SKM-1 (cell line): ENCODE results near the gene MTNR1A.

Source experiments
- DNase-seq: peaks from one replicate; lab custom pipeline; 2025; ENCODE audit not compliant: unreplicated experiment; lab: John Stamatoyannopoulos, UW

The MTNR1A gene

DNA sequence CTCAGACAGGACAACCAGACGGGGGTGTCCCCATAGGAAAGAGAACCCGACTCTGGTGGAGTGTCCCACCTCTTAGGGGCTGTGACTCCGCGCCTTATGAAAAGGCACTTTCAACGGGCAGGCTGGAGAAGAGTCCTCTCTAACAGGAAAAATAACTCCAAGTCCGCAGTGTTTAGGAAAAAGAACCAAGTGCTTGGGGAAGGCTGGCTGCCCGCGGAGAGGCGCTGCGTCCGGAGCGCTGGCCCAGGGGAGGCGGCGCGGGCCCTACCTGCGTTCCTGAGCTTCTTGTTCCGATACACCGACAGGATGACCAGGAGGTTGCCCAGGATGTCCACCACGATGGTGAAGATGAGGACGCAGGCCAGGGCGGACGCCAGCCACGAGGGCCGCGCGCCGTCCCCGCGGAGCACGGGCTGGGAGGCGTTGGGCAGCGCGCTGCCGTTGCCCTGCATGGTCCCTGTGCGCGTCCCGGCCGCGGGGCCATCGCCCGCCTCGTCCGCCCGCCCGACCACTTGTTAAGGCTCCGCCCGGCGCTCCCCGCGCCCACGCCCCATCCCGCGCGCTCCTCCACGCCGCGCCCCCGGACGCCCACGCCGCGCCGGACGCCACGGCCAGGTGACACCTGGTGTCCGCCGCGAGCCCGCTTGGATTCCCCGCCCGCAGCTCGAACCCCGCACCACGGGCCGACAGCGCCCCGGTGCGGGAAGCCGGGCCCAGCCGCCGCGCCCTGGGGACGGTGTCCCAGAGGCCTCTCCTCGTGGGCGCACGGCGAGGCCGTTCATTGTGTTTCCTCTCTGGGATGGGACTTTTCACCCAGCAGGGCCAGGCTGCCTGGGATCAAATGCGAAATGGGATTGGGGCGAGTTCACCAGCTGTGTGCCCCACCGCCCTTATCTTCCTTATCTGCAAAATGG lies at the start of gene MTNR1A:
MTNR1A (minus strand) TSS at position 654 of the 914 bp plus-strand sequence; CDS start at position 452, 202 bp downstream.
- DNase-seq = no peak

DNA sequence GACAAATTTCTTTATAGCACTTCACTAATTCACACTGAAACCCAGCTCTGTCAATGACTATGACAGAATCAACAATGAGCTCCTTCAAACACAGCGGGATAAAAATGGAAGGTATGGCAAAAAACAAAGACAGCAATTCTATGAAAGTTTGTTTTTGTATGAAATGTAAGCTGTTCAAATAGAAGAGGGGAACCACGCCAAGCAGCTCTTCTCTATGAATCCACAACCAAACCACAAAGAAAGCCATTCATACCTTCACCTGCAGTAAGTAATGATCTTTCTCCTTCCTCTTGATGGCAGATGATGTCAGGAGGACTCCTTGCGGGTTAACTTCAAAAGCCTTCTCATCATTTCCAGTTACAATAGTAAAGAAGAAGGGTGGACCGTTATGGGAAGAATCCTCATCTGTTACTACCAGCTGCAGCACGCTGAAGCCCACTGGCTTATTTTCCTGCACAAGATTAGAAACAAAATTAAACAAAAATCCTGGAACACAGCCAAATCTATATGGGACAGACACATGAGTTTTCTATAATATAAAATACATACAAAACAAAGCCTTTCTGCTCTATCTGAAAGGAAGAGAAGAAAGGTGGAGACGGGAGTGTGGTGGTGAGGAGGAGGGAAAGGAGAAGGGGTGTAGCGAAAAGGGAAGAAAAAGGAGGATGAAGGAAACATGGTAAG lies 48.9 kb upstream of the MTNR1A start:
- DNase-seq = no peak

DNA sequence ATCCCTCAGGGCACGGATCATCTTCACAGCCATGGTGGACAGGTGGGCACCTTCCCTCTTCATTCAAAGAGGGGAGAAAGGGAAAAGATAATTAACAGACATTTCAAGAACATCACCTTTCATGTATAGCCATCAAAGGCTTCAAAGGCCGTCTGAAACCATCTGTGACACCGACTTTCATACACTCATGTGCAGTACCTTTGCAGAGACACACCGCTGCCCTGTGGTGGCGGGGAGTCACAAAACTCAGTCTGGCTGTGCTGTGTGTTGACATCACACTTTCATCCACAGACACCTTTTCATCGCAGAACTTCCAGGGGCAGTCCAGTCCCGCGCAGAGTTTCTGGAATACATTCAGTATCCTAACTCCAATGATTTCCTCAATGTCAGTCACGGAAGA lies 47.6 kb upstream of the MTNR1A start:
- DNase-seq = no peak

DNA sequence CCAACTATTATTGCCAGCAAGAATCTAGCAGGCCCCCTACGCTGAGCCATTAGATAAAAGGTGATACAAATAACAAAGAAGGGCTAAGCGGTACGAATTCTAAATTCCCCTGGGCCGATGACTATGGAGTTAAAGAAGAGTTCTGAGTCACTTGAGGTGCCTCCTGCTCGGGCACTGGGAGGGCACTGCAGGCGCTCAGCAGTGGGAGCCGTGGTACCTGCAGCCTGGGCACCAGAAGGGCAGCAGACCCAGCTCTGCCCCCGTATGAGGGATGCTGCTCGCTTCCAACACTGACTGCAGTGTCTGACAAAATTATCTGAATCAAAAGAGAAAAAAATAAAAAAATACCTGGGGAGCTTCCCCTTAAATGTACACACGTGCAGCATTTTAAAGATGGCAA lies 44.1 kb upstream of the MTNR1A start:
- no peak for DNase-seq

DNA sequence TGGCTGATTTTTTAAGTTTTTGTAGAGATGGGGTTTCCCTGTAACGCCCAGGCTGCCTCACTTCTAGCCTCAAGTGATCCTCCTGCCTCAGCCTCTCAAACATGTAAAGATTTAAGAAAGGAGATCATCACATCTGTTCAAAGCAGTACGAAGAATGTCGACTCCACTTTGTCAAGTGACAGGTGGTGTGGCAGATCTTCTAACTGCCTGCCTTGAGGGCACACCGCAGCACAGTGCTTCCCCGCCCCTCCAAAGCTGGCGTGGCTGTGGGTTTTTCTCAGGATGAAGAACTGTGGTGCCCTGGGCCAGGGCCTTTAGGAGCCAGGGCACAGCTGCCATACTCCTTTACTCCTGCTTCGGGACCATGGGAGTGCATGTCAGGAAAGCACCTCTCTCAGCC lies 43.3 kb upstream of the MTNR1A start:
- no peak for DNase-seq

DNA sequence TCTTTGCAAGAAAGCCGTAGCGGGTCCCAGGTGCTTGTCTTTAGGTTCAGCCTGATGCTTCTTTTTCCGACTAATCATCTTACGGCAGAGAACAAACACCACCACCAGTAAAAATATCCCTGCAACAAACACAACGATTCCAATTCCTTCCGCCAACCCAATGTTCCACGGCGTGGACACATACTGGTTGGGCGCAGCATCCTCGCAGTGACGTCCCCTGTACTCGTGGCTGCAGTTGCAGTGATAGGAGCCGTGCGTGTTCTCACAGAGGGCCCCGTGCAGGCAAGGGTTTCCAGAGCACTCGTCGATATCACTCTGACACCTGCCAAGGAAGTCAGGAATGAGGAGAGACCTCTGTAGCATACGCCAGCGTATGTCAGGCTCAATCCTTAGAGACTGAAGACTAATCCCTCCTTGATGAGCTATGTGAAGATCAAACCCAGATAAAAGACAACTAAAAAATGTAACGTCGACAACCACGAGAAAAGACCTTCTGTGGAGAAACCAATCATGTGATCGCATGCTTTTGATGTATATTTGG lies 41.6 kb upstream of the MTNR1A start:
- no peak for DNase-seq

DNA sequence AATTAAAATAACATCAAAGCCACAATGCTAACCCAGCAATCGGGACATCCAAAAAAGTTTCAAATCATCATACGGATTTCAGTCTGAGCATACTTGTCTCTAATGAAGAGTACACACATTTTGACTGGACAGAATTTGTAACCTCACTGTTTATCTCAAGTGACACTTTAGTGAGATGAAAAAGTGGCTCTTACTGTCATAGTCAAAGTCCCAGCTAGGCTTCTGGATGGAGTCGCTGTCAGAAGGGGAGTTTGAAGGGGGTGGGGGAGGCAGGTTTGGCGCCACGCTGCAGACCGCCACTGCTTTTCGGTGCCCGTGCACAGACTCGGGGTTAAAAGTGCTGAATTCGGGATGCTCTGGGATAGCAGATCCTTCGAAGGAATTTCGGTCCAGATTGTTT lies 41.0 kb upstream of the MTNR1A start:
- DNase-seq = no peak

DNA sequence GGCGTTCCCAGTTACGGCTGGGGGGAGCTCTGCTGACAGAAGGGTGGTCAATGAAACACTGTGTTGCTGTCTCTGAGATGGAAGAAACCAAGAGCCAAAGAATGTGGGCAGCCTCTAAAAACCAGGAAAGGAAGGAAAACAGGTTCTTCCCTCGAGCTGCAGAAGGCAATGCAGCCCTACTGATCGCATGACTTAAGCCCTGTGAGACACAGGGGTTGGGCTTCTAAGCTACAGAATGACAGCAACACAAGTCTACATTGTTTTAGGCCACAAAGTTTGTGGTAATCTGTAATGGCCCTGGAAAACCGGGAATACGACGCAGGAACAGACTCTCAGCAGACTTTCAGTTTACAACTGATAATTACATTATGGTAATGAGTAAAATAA lies 38.2 kb upstream of the MTNR1A start:
- no peak for DNase-seq

DNA sequence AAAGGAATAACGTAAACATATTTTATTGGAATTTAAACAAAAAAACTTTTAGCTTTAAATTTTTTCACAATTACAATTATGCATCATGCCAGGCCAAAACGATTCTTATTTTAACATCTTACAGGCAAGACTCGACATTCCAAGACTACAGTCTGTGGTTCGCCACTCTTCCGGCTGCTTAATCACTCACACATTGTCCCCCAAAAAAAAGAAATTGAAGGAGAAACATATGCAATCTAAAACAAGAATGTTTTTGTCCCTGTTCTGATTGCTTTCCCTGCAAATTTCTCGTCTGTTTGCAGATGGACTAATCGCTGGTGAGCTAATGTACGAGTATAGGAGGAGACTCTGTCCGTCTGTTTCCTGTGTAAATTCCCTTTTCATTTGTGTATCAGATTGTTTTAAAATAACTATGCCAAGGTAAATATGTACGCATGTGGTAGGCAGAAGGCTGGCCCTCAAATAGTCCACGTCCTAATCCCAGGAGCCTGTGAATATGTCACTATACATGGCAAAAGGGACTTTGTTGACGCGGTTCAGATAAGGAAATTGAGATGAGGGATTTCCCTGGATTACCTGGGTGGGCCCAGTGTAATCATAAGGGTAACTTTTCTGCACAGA lies 37.7 kb upstream of the MTNR1A start:
- DNase-seq = no peak

DNA sequence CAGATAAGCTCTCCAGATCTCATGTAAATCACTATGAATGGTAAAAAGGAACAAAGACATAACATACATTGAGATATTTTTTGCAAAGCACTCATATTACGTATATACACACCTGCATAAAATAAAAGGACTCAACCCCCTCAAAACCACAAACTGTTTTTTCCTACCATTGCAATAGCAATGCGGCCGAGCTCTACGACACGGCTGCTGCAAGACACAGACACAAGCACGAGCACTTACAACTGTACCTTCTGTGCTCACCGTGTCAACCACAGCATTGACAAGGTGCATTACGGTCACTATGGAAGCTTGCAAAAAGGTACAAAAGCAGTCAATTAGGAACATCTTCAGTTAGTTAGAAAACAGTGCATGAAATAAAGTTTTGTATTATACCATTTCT lies 37.1 kb upstream of the MTNR1A start:
- no peak for DNase-seq

DNA sequence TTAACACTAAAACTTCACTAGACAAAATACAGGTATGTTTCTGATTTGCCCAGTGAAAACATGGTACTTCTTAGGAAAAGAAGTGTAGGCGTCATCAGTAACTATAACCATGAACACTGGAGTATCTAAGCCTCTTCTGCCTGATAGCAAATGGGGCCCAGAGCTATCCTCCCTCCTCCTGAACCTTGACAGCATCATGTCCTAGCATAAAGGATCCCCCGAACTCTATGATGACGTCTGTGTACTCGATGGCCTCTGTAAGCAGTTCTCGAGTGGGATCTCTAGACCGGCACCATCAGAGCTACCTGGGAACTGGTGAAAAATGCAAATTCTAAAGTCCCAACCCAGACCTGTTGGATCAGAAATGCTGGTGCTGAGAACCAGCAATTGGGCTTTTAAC lies 36.3 kb upstream of the MTNR1A start:
- no peak for DNase-seq

DNA sequence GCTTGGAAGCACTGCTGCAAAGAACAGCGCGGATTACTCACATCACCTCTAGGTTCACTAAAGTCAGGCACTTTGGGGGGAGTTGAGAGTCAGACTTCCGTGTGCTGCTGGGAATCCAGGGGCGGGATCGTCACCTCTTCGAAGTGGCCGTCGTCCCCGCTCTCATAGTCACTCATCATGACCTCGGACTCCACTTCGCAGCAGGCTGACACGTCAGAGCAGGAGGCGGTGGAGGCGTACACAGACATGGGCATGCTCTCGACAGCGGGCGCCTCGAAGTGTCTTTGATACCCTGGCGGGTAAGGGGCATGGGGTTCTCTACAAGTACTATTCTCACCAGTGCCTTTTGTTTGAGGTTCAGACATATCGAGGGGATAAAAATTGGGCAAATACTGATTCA lies 33.1 kb upstream of the MTNR1A start:
- no peak for DNase-seq

DNA sequence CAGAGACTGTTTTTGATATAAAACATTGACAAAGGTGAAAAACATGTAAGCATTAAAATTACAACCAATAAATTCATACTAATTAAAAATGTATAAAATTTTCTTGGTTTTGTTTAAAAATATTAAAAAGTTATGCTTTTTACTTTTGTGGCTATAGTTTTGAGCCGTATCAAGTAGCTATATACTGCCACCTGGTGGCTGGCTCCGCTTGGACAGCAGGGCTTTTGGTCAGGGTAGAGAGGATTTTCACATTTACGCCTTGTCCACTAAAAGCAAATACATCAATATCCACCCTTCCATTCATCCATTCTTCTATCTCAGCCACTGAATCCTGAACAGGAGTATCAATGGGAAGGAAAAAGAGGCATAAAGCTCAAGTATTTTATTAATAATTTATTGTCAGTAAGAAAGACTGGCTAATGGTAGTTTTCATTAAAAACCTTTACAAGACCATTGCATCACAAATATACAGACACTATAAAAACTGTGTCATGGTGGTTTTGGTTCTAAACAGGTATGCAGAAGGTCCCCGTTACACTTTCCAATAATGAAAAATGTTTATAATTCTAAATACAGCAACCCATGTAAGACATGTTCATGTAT lies 32.1 kb upstream of the MTNR1A start:
- DNase-seq = peak; percentile 17

DNA sequence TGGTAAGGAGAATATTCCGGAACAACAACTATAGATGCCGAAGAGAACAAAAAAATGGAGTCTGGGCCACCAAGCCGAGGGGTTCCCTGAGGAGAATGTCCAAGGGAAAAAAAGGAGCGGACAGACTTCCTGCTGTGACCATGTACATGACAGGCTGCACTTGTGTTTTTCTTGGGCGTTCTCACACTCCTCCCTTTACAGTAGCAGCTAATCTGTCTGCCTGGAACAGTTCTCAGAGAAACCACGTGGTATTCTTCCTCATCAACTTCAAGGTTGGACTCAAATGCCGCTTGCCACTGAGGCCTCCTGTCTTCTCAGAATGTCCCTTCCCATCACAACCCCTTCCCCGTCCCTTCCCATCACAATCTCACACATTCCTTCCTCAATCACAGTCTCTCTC lies 30.8 kb upstream of the MTNR1A start:
- no peak for DNase-seq

DNA sequence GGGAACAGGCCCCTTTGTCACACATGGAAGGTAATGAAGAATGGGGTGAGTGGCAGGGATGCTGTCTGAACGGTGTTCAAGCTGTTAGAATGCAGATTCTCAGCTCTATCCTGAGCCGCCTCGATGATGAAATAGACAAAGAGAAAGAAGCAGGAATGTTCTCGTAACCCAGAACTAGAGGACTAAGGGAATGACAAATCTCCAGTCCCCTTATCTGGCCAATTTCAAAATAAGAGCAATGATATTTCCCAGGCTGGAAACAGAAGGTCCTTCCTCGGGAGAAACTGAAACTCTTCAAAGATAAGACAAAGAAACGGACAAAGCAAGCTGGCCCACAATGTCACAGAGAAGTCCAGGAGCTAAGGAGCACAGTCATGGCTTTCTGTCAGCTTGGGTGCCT lies 29.5 kb upstream of the MTNR1A start:
- no peak for DNase-seq

DNA sequence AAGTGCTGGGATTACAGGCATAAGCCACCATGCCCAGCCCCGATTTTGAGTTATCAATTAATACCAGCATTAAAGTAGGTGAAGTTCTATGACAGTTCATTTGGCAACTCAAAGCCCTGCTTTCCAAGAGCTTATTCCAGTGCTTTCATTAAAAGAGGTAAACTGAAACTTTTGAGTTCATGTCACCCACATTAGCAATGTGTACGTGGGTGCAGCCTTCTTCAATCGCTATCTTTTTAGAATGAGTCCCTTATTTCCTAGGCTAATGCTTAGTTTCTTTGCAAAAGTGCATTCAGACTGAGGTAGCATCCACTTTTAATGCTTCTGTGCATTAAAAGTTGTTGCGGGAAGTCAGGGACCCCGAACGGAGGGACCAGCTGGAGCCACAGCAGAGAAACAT lies 26.1 kb upstream of the MTNR1A start:
- no peak for DNase-seq

DNA sequence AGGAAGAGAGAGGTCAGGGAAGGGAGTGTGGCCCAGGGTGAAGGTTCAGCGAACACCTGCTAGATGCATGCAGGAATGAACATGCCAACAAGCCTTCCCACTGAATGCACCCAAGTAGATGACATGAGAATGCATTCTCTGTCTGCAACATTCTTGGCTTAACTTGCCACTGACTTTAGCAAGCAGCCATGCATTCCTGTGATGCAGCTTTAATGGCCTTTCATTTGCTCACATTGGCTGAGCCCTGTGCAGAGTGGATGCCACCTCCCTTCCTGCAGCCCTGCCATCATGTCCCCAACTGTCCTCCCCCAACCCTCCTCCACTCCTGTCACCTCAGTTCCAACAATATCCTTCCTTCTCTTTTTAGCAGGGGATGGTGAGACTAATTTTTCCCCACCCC lies 25.3 kb upstream of the MTNR1A start:
- no peak for DNase-seq

DNA sequence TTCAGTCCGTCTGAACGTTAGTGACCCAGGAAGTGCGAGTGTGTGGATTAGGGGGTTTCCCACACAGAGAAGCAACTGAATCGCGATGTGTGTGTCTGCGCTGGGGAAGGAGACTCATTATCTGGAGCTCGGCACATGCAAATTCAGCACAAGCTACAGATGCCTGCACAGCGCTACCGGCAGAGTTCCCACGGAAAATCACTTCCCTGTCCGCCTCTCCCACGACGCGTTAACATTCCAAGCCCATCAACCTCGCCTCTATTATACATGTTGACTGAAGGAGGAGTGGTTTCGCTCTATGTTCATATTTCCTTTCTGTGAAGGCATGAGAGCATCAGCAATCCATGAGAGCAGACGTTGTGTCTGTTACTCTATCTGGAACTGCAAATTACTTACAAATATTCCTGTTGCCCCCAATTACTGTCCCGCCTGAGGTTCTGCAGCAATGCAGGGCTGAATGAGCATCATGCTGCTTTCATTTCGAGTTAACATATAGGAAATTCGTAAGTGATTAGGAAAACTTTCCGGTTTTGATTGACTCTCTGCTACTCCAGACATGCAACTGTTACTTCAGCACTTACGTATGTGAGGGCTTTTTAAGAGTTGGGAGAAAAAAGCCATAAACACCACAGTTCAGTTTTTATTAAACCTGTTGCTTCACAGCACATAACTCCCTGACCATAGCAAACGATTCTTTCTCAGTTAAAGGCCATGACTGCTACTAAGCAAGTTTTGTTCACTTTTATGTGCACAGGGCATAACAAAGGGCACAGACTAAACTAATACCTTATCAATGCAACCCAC lies 15.0 kb upstream of the MTNR1A start:
- no peak for DNase-seq

DNA sequence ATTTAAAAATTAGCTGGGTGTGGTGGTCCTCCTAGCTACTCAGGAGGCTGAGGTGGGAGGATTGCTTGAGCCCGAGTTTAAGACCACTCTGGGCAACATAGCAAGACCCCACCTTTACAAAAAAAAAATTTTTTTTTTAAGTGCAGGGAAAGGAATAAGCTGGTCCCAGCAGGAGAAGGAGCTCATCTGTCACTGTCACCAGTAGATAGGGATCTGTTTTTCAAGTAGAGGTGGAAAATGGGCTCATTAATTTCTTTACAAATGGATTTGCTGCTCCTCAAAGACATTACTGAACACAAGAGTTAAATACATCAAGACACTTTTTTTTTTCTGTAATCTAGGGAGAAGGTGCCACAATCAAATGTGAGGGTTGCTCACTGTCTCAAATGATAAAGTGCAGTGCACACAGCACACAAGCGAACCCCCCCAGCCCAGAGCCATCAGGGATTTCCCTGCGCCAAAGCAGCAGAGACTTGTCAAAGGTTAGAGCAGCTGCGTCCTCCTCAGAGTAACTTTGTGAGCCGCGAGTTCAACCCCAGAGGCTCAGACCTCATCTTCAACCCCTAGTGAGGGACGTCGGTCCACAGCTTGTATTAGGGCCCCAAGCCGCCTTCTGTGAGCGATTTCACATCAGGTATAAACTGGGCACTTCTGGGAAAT lies 14.3 kb upstream of the MTNR1A start:
- no peak for DNase-seq

DNA sequence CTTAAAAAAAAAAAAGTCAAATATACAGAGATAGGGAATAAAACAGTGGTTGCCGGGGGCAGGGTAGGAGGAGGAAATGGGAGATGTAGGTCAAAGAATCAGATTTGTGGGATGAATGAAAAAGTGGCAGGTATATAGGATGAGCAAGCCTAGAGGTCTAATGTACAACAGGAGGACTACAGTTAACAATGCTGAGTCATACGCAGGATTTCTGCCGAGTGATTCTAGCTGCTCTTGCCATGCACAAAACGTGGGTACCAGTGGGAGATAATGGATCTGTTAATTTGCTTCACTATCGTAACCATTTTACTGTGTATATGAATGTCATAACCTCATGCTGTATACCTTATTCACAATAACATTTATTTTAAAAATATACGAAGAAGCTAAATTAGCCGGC lies 10.7 kb upstream of the MTNR1A start:
- no peak for DNase-seq
